Measurements from ENCODE around the gene CAB39.

The CAB39 gene

GRCh38 chr2:230785346-230785745 lies 72.7 kb downstream of the CAB39 start:
- no peak for DNase-seq (ENCODE audit: low spot score)

GRCh38 chr2:230787101-230787500 lies 74.5 kb downstream of the CAB39 start:
- no peak for DNase-seq (ENCODE audit: low spot score)

GRCh38 chr2:230788554-230789175 lies 76.0 kb downstream of the CAB39 start:
- DNase-seq (ENCODE audit: low spot score) = no peak

GRCh38 chr2:230790981-230791380 lies 78.3 kb downstream of the CAB39 start:
- DNase-seq (ENCODE audit: low spot score) = no peak

- peak; percentile 95 for DNase-seq (ENCODE audit: low spot score)
Measured at GRCh38 chr2:230793572-230794359, 81.1 kb downstream of the CAB39 start.

- DNase-seq (ENCODE audit: low spot score) = no peak
Measured at GRCh38 chr2:230794497-230794896, 81.9 kb downstream of the CAB39 start.

GRCh38 chr2:230795856-230796255 lies 83.2 kb downstream of the CAB39 start:
- DNase-seq (ENCODE audit: low spot score) = no peak

GRCh38 chr2:230796280-230796862 lies 83.7 kb downstream of the CAB39 start:
- DNase-seq (ENCODE audit: low spot score) = no peak

GRCh38 chr2:230797515-230798495 lies 85.2 kb downstream of the CAB39 start:
- no peak for DNase-seq (ENCODE audit: low spot score)

GRCh38 chr2:230798769-230799399 lies 86.2 kb downstream of the CAB39 start:
- peak; percentile 65 for DNase-seq (ENCODE audit: low spot score)

GRCh38 chr2:230805353-230806017 lies 92.8 kb downstream of the CAB39 start:
- DNase-seq (ENCODE audit: low spot score) = no peak

GRCh38 chr2:230807729-230808128 lies 95.1 kb downstream of the CAB39 start:
- DNase-seq (ENCODE audit: low spot score) = no peak

GRCh38 chr2:230809015-230809414 lies 96.4 kb downstream of the CAB39 start:
- DNase-seq (ENCODE audit: low spot score) = no peak

GRCh38 chr2:230809677-230810251 lies 97.1 kb downstream of the CAB39 start:
- DNase-seq (ENCODE audit: low spot score) = no peak

GRCh38 chr2:230811508-230811907 lies 98.9 kb downstream of the CAB39 start:
- no peak for DNase-seq (ENCODE audit: low spot score)

GRCh38 chr2:230812033-230812432 lies 99.4 kb downstream of the CAB39 start:
- no peak for DNase-seq (ENCODE audit: low spot score)

- peak; percentile 32 for DNase-seq (ENCODE audit: low spot score)
Measured at GRCh38 chr2:230814616-230815015, 102.0 kb downstream of the CAB39 start.

GRCh38 chr2:230815088-230815487 lies 102.4 kb downstream of the CAB39 start:
- DNase-seq (ENCODE audit: low spot score) = no peak

GRCh38 chr2:230816735-230817134 lies 104.1 kb downstream of the CAB39 start:
- DNase-seq (ENCODE audit: low spot score) = no peak

- no peak for DNase-seq (ENCODE audit: low spot score)
Measured at GRCh38 chr2:230819433-230819832, 106.8 kb downstream of the CAB39 start.

Measured in RKO (cell line).